Measurements from ENCODE around the gene CHD9.
"Not testable (repeated sequence)": the region's sequence is repeated elsewhere in the genome, so short reads cannot be mapped to it uniquely, and the experiment has no call there.

DNA sequence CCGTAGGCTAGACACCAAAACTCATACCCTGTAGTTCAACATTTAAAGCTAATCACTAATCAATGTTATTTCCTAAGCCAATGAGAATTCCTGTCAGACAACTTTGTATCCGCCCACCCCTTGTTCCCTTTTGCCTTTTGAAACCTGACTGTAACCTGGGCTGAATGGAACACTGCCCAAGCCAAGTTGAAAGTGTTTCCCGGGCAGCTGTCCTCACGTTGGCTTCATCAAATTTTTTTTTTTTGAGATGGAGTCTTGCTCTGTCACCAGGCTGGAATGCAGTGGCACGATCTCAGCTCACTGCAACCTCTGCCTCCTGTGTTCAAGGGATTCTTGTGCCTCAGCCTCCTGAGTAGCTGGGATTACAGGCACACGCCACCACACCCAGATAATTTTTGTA, 18.1 kb upstream of the CHD9 start:
- not testable (repeated sequence) for TF ChIP-seq EZH2phosphoT487 (IDR thresholded peaks at IDR 0.05; ENCODE audit: low read length)
- TF ChIP-seq, protein P1, sequence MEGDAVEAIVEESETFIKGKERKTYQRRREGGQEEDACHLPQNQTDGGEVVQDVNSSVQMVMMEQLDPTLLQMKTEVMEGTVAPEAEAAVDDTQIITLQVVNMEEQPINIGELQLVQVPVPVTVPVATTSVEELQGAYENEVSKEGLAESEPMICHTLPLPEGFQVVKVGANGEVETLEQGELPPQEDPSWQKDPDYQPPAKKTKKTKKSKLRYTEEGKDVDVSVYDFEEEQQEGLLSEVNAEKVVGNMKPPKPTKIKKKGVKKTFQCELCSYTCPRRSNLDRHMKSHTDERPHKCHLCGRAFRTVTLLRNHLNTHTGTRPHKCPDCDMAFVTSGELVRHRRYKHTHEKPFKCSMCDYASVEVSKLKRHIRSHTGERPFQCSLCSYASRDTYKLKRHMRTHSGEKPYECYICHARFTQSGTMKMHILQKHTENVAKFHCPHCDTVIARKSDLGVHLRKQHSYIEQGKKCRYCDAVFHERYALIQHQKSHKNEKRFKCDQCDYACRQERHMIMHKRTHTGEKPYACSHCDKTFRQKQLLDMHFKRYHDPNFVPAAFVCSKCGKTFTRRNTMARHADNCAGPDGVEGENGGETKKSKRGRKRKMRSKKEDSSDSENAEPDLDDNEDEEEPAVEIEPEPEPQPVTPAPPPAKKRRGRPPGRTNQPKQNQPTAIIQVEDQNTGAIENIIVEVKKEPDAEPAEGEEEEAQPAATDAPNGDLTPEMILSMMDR (IDR thresholded peaks at IDR 0.05; ENCODE audit: low read length): not testable (repeated sequence)

Measured in MM.1S (cell line).